DMS 273 (cell line): ENCODE results near the gene BCORL1.

Experiments used
- DNase-seq: peaks from one replicate; lab custom pipeline; 2025; ENCODE audit not compliant: unreplicated experiment; lab: John Stamatoyannopoulos, UW

Gene BCORL1

DNA sequence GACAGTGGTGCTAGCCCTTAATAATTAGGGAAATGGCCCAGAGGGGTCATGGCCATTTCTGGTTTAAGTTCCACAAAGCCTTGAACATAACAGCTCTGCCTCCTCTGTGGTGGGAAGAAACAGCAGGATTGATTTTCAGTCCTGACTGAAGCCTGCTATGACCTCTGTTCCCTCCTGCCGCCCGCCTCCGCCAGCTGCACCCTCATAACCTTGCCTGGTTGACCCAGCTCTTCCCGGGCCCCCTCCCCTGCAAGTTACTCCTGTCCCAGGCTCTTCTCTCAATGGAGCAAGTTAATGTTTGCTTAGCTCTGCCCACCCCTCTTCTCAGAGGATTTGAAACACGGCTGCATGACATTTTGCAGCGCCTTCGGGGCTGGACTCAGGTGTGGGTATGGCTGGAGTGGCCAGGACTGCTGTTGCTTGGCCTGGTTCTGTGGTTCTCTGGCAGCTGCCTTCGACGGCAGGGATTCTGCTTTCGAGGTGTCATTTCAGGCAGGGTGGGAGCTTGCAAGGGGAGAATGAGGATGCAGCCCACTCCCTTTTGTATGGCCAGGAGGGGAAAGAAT lies 27.3 kb downstream of the BCORL1 start:
- no peak for DNase-seq

DNA sequence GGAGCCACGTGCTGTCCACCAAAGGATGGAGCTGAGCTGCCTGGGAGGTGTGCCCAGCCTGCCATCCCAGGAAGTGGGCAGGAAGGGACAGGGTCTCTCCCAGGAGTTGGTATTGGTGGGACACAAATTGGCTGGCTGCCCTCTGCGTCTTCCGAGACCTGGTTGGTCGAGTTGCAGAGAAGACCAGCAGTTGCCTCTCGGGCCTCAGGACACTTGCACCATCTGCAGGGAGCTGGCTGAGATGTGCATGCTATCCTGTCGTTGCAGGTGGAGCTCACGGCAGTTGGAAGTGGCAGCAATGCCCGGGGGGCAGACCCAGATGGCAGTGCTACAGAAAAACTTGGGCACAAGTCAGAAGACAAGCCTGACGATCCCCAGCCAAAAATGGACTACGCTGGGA lies 30.2 kb downstream of the BCORL1 start:
- no peak for DNase-seq

DNA sequence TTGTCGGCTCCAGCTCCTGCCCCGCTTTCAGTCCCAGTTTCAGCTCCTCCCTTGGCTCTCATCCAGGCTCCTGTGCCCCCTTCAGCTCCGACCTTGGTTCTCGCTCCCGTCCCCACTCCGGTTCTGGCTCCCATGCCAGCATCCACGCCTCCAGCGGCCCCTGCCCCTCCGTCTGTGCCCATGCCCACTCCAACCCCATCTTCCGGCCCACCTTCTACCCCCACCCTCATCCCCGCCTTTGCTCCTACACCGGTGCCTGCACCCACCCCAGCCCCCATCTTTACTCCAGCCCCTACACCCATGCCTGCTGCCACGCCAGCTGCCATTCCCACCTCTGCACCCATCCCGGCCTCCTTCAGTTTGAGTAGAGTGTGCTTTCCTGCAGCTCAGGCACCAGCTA lies 31.2 kb downstream of the BCORL1 start:
- no peak for DNase-seq

- DNase-seq: no peak
Measured at GRCh38 chrX:130014356-130014755, 31.9 kb downstream of the BCORL1 start.

- DNase-seq: no peak
Measured at GRCh38 chrX:130014770-130015169, 32.3 kb downstream of the BCORL1 start.

DNA sequence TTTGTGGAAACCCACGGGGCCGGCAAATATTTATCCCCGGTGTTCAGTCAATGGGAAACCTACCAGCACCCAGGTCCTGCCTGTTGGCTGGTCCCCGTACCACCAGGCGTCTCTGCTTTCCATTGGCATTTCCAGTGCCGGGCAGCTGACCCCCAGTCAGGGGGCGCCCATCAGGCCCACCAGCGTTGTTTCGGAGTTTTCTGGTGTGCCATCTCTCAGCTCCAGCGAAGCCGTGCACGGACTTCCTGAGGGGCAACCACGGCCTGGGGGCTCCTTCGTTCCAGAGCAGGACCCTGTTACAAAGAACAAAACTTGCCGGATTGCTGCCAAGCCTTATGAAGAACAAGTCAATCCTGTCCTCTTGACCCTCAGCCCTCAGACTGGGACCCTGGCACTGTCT lies 32.7 kb downstream of the BCORL1 start:
- no peak for DNase-seq

DNA sequence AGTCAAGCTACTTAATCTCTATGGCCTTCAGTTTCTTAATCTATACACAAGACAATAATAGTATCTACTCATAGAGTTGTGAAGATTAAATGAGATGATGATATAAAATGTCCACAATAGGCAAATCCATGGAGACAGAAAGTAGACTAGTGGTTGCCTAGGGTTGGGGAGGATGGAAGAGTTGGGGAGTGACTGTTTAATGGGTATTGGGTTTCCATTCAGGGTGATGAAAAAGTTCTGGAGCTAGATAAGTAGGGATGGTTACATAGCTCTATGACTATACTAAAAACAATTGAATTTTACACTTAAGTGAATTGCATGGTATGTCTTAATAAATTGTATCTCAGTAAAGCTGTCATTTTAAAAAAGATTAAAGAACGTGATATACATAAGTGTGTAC lies 35.7 kb downstream of the BCORL1 start:
- no peak for DNase-seq

DNA sequence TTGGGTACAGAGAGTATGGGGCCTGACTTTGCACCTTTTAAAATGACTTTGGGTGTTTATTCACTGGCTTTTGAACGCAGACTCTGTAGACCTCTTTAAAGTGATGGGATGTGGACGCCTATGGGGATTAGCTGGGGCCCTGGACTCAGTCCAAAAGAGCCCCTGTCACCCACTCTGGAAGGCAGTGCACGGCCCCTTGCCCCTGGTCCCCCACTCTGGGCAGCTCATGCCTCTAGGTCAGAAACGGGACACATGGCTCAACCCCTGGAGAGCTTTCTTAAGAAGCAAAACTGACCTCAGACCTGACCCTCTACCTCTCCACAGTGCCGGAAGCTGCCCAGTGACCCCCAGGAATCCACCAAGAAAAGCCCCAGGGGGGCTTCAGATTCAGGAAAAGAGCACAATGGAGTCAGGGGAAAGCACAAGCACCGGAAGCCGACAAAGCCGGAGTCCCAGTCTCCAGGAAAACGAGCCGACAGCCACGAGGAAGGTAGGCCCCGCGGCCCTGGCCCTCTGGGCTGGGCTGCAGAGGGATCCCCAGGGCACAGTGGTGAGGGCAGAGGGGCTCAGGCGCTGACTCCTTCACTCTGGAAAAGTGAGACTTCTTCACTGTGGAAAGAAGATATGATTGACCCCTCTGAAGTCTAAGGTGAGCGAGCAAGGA lies 38.4 kb downstream of the BCORL1 start:
- DNase-seq: no peak

DNA sequence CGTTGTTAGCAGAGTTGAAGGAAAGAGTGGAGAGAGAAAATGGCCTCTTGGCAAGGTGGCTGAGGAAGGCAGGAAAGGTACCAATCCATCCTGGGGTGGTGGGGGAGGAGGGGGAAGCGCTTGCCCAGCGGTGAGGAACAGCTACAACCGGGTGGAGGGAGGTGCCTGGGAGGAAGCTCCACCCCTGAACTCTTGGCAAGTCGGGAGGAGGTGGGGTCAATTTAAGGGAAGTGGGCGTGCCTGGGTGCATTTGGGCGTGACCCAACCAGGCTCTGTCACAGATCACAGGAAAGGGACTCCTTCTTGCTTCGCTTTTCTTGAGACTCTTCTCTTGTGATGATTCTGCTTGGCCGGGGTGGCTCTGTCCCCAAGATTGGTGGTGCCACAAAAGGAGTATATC lies 41.7 kb downstream of the BCORL1 start:
- DNase-seq: peak; percentile 30

DNA sequence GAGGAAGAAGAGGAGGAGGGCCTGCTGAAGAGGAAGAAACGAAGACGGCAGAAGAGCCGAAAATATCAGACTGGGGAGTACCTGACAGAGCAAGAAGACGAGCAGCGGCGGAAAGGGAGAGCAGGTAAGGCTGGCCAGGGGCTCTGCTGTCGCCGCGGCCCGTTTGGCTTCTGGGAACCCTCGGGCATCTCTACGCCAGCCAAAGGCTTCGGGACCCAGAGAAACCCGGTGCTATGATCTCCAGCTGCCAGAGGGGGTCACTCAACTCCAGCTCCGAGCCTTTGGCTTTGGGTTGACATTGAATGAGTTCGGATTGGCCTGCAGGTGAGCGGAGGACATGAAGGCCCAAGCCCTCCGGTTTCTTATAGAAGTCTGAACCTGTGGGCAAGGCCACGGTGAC lies 42.8 kb downstream of the BCORL1 start:
- no peak for DNase-seq

DNA sequence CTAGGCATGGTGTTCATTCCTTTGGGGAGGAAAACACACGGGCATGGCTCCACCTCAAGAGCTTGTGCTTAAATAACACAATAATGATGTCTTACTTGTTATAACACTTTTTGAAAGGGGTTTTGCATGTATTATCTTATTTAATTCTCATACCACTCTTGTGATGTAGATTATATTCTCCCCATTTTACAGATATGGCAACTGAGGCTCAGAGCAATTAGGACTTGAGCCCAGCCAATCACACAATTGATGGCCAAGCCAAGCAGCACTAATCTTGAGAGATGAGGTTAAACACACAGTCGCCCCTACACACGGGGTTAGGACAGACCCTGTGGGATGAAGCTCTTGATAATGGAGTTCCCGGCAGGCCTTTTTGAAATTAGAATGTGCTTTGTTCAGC lies 45.1 kb downstream of the BCORL1 start:
- DNase-seq: no peak

- peak; percentile 42 for DNase-seq
Measured at GRCh38 chrX:130028196-130028595, 45.8 kb downstream of the BCORL1 start.

GRCh38 chrX:130030826-130031225 lies 48.4 kb downstream of the BCORL1 start:
- DNase-seq: no peak

DNA sequence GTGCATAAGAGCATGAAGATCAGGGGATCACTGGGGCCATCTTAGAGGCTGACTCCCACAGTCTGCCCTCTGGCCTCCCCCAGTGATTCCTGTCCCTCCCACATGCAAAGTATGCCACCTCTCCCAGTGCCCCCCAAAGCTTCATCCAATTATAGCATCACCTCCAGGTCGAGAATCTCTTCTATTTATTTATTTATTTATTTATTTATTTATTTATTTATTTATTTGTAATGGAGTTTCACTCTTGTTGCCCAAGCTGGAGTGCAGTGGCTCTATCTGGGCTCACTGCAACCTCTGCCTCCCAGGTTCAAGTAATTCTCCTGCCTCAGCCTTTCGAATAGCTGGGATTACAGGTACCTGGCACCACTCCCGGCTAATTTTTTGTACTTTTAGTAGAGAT lies 50.1 kb downstream of the BCORL1 start:
- DNase-seq: no peak

- no peak for DNase-seq
Measured at GRCh38 chrX:130034178-130034577, 51.7 kb downstream of the BCORL1 start.

GRCh38 chrX:130039847-130040246 lies 57.4 kb downstream of the BCORL1 start:
- DNase-seq: peak; percentile 39

GRCh38 chrX:130047416-130047815 lies 65.0 kb downstream of the BCORL1 start:
- no peak for DNase-seq

DNA sequence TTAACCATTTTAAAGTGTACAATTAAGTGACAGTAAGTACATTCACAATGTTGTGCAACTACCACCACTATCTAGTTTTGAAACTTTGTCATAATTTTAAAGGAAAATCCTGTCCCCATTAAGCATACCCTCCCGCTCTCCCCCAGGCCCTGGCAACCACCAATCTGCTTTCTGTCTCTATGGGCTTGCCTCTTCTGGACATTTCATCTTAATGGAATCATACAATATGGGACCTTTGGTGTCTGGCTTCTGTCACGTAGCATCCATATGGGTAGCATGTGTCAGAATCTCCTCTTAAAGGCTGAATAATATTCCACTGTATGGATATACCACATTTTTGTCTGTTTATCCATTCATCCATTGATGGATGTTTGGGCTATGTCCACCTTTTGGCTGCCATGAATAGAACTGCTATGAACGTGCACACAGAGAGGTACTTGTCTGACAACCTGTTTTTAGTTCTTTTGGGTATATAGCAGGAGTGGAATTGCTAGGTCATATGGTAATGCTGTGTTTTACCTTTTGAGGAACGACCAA lies 66.3 kb downstream of the BCORL1 start:
- DNase-seq: no peak

- no peak for DNase-seq
Measured at GRCh38 chrX:130049821-130050220, 67.4 kb downstream of the BCORL1 start.

- no peak for DNase-seq
Measured at GRCh38 chrX:130051176-130051845, 68.9 kb downstream of the BCORL1 start.

GRCh38 chrX:130053236-130053635 lies 70.8 kb downstream of the BCORL1 start:
- DNase-seq: no peak

DNA sequence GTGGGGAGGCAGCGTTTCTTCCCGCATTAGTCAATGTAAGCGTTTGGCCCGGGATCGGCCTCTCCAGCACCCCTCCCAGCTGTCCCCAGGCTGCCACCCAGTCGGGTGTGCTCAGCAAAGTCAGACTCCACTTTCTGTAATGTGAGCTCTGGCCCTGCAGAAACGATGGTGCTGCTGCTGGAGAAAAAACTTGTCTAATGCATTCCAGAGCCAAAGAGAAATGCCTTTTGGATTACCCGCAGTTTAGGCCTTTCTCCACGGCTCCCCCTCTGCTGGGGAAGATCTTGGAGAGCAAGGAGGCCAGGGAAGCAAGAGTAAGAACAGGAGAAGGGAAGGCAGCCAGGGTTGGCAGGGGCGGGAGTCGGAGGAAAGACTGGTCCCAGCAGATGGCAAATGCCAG lies 72.7 kb downstream of the BCORL1 start:
- no peak for DNase-seq
